ENCODE data around the gene NFS1.
A peak's percentile ranks its signal among the peaks of the same experiment; 100 is the strongest.

The NFS1 gene

DNA sequence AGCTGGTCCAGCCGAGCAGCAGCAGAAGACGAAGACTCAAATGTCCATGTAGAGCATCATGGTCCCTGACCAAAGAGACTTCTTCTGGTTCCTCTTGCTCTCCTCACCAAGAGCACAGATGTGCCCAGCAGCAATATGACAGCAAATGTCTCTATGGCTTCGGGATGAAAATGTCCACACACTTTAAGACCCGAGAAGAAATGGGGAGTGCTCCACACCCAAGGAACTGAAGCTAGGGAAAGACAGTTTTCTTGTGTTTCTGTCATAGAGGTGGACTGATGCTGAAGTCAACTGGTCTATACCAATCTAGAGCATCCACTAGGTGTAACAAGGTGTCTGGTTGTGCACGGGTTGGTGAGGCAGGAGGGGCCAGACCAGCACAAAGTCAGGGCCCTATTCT is 29.9 kb downstream of the NFS1 start:
- DNase-seq, result no peak

DNA sequence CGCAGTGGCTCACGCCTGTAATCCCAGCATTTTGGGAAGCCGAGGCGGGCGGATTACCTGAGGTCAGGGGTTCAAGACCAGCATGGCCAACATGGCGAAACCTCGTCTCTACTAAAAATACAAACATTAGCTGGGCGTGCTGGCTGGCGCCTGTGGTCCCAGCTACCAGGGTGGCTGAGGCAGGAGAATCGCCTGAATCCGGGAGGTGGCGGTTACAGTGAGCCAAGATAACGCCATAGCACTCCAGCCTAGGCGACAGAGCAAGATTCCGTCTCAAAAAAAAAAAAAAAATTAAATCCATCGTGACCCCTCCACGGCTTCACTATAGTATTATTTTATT is 33.2 kb downstream of the NFS1 start:
- DNase-seq, result no peak

DNA sequence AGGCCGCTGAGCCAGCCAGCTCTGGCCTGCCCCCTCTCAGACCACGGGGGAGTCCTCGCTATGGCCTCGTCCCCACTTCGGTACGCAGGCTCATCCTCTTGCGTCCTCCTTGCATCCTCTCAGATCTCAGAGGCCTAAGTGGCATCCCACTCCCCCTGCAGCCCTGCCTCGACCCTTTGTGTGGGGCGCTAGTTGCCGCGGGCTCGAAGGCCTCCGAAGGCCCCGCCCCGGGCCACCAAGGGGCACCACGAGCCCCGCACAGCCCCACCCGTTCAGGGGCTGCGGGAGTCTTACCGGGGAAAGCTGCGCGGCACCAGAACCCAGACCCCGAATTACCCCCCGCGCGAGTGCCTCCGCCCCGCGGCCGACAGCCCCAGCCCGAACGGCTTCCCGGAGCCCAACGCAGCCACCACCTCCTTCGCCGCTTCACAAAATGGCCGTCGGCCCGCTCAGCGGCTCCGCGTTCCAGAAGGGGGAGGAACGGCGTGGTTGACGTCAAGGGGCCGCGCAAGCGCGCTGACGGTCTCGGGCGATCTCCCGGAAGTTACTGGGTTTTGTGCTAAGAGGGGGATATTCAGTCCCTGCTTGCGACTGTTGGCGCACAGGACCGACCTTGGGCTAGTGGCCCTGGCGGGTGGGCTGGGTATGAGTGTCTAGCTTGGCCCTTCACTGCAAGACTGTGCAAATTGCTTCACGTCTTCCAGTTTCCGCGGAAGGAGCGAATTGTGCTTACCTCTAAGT is 34.5 kb downstream of the NFS1 start, which contains the start of the genes CPNE1 and RBM12:
TSS of gene CPNE1 (minus strand) at position 435 of the 741 bp plus-strand sequence. CDS start 31,977 bp downstream, outside the sequence.
TSS of gene RBM12 (minus strand) at position 435 of the 741 bp plus-strand sequence. CDS start 9,578 bp downstream, outside the sequence.
- DNase-seq, result peak; percentile 96

DNA sequence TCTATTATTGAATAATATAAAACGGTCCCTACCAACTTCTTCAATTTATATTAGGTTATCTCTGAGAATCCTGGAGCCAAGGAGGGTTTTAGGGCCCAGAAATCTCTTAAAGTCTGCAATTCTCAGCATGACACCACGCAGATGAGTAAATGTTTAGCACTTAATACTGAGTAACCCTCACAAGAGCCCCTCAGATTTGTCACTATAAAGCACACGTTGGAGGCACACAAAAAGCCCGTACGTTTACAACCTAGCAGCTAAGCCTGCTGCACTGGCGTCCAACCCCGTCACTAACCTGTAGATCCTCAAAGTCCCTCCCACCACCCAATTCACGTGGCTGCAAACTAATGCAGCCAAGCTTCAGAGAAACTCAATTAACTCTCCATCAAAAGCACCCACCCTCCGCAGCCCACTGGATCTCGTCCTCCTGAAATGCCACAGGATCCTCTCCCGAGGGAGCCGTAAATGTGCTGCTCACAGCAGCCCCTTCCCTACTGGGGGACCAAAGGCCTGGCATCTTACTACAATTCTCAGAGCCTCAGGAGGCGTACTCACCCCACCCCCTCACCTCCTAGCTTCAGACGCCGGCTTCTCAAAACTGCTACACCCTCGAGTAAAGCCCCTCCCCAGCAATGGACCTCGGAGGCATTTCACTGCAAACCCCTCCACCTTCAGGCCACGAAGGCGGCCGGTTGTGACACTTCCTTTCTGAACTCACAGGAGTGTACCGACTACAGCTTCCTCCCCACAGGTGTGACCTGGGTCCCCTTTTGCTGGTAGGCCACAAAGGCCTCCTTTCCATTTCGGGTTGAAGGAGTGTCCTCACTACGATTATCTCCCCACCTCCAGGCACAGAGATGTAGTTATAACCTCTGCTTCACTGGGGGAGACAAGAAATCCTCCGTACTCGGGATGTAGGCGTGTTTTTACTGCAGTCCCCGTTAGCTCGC is 35.4 kb downstream of the NFS1 start:
- peak; percentile 69 for DNase-seq

DNA sequence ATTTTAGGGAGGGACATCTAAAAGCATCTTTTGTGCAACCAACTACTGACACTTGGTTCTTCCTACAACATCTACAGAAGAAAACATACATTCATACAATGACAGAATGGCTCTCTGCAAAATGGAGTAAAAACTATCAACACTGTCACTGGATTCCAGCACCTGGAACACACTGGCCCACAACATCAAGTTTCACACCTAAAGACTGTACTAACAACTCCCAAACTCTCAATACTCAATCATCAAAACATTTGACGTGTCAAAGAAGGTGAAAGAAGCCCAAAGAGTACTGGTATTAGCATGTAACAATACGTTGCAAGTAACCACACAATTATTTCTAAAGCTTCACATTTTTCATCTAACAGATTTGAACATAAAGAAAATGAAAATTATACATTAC is 36.6 kb downstream of the NFS1 start:
- peak; percentile 53 for DNase-seq

DNA sequence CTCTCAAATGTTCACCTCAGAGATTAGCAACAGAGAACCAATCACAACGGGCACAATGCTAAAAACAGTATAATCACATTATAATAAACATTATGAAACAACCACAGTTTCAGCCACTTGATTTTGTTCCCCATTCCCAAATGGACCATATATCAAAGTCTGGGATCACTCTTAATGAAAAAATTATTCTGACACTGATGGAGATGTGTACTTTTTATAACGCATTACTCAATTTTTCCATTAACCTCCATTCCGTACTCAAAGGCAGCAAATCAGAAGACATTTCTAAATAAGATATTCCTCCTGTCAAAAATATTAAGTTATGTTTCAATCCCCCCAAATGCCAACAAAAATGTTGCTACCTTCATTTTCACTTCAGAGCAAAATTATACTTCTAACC is 37.2 kb downstream of the NFS1 start:
- no peak for DNase-seq

DNA sequence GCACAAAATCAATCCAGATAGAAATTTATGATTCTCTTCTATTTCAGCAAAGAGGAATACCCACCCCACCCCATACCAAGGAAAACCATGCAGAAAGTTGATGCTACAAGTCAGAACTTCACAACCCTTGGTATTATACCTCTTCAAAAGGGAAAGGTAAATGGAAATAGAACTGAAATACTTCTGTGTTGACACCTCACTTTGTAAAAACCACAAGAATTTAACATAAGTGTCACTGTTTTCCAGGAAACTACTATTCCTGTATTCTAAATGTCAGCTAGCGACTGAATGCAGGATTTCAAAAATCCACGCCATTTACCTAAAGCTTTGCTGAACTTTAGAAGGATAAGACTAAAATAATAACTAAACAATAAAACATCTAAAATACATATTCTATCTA is 38.1 kb downstream of the NFS1 start:
- DNase-seq, result peak; percentile 37

DNA sequence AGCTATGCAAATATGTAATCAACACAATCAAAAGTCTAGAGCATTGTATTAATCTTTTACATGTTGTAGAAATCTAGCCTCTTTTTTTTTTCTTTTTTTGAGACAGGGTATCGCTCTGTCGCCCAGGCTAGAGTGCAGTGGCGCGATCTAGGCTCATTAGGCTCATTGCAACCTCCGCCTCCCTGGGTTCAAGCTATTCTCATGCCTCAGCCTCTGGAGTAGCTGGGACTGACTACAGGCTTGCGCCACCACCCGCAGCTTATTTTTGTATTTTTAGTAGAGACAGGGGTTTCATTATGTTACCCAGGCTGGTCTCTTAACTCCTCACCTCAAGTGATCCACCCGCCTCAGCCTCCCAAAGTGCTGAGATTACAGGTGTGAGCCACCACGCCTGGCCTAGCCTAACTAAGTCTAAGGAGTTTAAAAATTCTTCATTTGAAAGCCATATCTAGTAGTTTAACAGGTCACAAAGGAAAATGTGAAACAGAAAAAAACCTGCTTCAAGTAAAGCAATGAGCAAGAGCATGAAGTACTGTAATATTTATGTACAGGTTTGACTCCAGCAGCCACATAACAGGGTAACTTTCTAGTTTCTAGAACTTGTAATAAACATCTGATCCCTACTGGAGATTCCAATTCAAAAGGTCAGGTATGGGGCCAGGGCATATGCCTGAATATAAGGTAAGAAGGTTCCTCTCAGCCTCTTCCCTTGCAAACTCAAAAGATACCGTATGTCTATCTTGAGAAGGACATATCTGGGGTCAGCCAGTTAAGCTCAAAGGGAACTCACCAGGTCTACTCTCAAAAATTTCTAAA is 38.8 kb downstream of the NFS1 start:
- peak; percentile 43 for DNase-seq

DNA sequence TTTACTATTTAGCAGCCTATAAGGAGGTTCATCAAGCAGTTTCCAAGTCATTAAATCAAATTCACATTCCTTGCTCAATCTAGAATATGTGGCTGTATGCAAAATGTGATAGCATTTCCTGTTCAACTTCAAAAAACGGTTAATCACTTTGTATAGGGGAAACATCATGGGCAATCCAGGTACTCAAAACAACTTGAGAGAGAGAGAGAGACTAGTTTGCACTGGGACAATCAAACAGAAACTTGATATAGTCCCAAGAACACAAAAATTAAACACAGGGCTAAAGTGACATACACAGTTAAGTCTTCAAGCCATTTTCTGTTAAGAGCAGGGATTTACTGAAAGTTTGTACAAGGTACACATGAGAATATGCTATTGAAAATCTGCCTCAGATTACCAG is 41.9 kb downstream of the NFS1 start:
- no peak for DNase-seq

DNA sequence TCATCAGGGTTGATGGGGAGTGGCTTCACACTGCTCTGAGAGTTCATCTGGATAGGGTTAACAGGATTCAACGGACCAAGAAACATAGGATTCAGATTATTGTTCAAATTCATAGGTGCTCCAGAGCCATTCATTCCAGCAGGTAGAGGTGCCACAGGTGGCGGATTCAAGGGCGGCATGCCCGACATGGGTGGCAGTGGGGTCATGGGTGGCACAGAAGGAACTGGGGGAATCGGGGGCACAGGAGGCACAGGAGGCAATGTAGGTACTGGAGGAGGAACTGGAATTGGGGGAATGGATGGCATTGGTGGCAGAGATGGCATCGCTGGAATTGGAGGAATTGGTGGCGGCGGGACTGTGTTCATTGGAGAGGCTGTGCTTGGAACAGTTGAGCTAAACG is 44.7 kb downstream of the NFS1 start:
- no peak for DNase-seq

DNA sequence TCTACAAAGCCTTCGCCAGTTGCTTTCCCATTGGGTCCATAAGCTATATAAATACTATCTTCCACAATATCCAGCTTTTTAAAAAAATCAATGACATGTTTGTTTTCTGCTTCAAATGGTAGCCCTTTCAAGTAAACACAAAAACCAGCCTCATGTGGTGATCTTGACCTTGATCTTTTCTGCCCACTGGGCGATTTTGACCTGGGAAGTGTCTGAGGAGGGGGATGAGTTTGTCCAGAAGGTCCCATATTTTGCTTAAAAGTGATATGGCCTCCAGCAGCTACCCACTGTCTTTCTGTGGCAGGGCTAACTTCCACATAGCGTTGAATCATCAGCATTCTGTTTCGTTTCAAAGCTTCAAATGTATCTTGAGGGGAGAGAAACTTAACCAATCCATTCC is 45.3 kb downstream of the NFS1 start:
- no peak for DNase-seq

DNA sequence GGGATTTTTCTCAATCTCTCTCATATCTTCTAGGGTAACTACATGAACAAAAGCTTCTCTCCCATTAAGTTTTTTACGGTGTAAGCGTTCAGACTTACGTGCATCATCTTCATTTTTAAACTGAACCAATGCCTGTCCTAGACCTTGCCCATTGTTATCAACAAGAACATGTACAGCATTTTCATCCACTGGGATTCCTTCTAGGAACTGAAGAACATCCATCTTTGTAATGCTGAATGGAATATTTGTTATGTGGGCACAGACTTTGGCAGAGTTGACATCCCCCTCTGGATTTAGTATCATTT is 45.8 kb downstream of the NFS1 start:
- DNase-seq, result no peak

DNA sequence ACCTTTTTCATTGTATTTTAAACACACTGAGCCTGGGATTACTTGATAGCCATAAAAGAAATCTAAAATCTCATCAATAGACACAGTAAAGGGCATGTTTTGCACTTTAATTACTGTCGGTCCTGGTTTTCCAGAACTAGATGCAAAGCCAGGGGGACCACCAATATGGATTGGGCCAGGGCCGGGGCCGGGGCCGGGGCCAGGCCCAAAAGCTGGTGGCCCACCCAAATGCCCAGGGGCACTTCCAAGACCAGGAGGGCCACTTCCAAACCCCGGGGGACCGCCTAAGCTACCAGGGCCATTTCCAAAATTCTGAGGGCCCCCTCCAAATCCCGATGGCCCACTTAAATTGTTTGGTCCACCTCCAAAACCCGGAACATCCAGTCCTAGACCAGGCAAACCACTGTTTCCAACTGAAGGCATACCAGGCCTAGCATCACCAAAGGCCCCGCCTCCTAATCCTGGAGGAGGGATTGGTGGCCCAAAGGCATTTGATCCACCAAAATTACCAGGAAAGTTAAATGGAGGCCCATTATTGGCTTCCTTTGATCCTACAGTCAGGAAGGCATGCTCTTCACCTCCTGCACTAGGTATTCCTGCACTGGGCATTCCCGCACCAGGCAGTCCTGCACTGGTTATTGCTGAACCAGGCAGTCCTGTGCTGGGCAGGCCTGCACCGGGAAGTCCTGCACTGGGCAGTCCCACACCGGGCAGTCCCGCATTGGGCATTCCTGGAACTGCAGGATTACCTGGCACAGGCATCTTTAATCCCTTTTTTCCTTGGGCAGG is 46.3 kb downstream of the NFS1 start:
- no peak for DNase-seq

DNA sequence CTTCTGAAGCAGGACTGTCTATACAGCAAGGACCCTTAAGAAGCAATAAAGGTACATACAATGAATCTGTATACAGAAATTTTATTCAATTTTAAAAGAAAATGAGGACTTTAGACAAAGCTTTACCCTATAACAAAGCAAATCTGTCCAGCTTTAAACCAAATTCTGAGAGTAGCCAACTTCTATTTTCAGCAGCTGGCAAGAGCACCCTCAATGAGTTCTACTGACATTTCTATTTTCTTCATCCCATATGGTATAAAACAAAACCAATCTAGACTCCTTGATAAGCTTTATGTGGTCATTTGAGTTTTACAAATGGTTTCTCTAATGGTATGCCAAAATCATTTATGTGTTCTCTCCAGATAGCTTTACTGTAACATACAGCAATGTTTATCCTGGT is 47.2 kb downstream of the NFS1 start:
- DNase-seq, result no peak

DNA sequence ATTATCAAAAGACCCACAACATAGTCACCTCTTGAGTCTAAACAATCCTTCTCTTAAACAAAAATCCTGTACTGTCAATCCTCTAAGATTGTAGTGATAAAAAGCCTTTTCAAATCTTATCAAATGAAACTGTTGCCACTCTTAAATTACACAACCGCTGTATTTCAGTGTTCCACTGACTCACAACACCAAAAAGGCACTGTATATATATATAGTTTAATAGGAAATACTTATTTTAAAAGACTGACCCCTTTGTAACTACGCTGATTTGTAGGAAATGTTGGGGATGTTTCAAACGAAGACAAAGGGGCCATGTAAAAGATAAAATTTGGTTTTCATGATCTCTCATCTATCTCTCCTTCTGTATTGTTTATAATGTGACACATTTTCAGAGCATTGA is 48.5 kb downstream of the NFS1 start:
- no peak for DNase-seq

DNA sequence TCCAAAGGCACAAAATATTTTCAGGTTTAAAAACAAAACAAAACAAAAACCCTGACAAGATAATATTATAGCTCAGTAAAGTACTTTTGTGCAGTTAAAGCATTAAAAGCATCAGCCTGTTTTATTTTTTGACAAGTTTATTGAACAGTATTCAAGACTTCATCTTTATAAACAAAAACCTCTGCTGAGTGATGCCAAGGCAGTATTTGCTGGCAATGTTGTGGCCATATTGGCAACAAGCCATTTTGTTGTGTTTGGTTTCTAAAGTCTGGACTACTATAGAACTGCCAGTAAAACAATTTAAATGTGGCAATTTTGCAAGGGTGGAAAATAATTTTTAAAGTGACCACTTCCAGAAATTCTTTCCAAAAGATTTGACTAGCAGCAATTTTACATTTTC is 50.3 kb downstream of the NFS1 start:
- DNase-seq, result no peak

DNA sequence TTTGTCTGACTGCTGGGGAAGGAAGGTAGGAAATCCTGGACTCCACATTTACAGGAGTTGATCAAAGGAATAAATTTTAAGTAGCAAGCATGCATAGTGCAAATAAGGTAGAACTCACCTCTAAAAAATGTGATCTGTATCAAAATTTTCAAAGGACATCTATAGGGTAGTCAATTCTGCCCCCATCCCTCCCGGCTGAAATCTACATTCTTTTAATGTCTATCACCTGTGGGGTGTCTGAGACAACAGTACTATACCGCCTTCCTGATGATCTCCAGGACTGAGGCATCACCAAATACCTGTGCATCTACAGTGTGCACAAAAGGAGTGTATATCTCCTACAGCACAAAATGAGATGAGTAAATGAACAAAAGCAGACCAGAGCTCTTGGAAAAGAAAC is 54.3 kb downstream of the NFS1 start:
- no peak for DNase-seq

DNA sequence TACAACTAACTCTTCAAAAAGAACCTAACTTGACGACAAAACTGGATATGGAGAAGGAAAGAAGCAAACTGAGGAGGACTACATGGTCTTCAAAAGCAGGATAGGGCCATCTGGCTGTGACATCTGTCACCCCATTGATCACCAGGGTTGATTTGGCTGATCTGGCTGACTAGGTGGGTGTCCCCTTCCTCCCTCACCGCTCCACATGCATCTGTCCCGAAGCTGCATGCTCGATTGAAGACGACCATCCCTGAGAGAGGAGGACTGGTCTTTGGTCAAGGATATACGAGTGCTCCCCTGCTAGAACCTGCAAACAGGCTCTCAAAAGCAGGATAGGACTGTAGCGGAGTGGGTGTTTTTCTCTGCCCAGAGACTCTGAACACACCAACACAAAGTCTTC is 56.1 kb downstream of the NFS1 start:
- DNase-seq, result no peak

DNA sequence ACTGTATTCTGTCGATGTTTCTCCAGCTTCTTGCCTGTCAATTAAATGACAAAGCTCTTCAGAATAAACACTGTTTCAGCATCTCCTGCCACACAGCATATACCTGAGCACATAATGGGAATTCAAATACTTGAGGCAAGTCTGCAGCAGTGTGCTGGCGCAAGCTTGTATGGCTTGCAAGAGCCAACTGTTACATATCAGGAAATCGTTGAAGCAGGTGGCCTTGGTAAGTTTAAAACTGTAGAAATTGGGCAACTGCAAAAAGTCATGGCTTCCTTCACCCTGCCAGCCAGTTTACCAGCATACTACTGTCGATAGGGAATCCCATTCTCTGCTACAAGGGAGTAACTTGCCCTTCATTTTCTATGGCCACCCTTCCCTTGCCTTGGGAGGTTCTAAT is 57.4 kb downstream of the NFS1 start:
- no peak for DNase-seq

DNA sequence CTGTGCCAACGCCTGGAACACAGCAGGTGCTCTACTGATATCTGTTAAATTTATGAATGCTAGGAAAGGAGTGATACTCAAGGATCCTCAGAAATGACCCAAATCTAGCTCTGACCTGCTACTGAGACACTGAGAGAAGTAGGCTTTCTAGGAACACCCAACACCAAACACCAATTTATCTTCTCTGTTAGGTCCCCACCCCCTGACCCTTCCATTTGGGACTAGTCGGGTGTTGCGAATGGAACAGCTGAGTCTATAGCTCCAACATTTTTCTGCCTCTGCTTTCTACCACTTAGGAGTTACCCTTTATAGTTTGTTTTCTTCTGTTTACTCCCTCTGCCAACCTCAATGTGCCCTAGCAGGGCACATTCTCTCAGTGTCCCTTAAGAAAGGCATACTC is 58.4 kb downstream of the NFS1 start:
- DNase-seq, result no peak

DNA sequence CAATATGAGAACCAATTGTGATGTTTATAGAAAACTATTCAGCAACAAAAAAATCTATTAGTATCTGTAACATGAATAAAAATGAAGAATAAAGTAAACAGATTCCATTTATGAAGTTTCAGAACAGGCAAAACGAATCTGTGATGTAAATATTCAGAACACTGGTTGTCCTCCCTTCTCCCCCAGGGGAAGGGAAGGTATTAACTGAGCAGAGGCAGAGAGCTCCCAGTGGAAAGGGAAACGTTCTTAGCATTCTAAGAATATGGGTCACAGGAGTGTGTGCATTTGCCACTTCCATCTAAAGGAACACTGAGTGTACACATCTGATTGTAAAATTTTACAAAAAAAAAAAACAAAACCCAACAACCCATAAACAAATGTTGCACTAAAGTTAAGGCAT is 60.4 kb downstream of the NFS1 start:
- no peak for DNase-seq

DNA sequence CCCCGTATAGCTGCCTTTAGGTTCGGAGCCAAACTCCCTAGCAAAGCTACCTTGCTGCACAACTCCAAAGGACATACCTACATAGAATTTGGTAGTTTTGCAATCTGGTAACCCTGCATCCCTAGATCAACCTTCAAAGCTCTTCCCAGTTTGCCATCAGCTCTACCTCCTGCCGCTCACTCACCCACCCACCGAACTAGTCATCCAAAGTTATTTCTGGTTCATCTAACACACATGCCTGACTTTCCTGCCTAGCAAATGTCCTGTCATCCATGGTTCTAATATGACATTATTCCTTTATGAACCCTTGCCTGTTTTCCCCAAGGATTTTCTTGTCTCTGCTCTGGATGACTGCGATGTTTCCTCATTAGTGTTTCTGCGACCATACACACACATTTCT is 61.9 kb downstream of the NFS1 start:
- DNase-seq, result no peak

DNA sequence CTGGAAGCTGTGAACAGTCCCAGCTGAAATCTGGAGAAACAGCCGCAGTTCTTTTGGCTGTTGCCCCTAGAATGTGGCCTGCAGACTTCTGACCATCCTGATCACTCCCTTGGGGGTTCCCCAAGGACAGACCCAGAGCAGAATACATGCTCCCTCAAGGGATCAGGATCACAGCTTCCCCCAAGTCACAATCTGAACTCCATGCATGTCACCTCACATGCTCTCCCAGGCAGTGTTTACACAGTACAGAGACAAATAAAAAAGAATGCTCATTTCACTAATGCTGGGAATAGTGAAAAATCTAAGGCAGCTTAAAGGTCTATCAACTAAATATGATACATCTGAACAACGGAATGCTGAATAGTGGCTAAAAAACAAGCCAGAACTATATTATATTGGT is 63.1 kb downstream of the NFS1 start:
- DNase-seq, result no peak

All from activated CD4-positive, alpha-beta T cell treated with anti-CD3 and anti-CD28 coated beads, Interleukin-2, Interleukin-6, amounts not matched to agents 100 ng/mL and 50 ng/mL, durations not matched to agents 16 hours and 8 hours (primary cell).